GM21529 (cell line): Measurements from ENCODE around the gene TNFRSF6B.
"Not testable (repeated sequence)": the region's sequence is repeated elsewhere in the genome, so short reads cannot be mapped to it uniquely, and the experiment has no call there.

Experiments
- ATAC-seq: cut with Tn5 transposase; IDR thresholded peaks from one replicate; pipeline ENCODE4 v1.9.1; 2021; ENCODE audit not compliant: unreplicated experiment

The TNFRSF6B gene

GRCh38 chr20:63661959-63662812 is 34.3 kb upstream of the TNFRSF6B start:
- no peak for ATAC-seq

GRCh38 chr20:63662813-63663189 is 33.7 kb upstream of the TNFRSF6B start:
- ATAC-seq, result no peak

GRCh38 chr20:63663332-63664066 is 33.0 kb upstream of the TNFRSF6B start:
- no peak for ATAC-seq

GRCh38 chr20:63664143-63664851 is 32.2 kb upstream of the TNFRSF6B start:
- ATAC-seq, result no peak

- ATAC-seq, result no peak
These were observed 31.4 kb upstream of the TNFRSF6B start for GRCh38 chr20:63664861-63665594.

- no peak for ATAC-seq
These were observed 30.7 kb upstream of the TNFRSF6B start for GRCh38 chr20:63665708-63666107.

- no peak for ATAC-seq
These were observed 28.6 kb upstream of the TNFRSF6B start for GRCh38 chr20:63667858-63668257.

GRCh38 chr20:63668351-63668750 is 28.1 kb upstream of the TNFRSF6B start:
- no peak for ATAC-seq

GRCh38 chr20:63671695-63672094 is 24.8 kb upstream of the TNFRSF6B start:
- not testable (repeated sequence) for ATAC-seq

GRCh38 chr20:63672666-63673065 is 23.8 kb upstream of the TNFRSF6B start:
- no peak for ATAC-seq

GRCh38 chr20:63673951-63674350 is 22.5 kb upstream of the TNFRSF6B start:
- no peak for ATAC-seq

- no peak for ATAC-seq
These were observed 20.6 kb upstream of the TNFRSF6B start for GRCh38 chr20:63675681-63676368.

GRCh38 chr20:63678071-63678470 is 18.4 kb upstream of the TNFRSF6B start:
- no peak for ATAC-seq

- no peak for ATAC-seq
These were observed 17.6 kb upstream of the TNFRSF6B start for GRCh38 chr20:63678667-63679465.

- ATAC-seq, result no peak
These were observed 16.6 kb upstream of the TNFRSF6B start for GRCh38 chr20:63679799-63680305.

- ATAC-seq, result no peak
These were observed 16.0 kb upstream of the TNFRSF6B start for GRCh38 chr20:63680427-63680826.

GRCh38 chr20:63680857-63681608 is 15.4 kb upstream of the TNFRSF6B start:
- ATAC-seq, result no peak

GRCh38 chr20:63681609-63682142 is 14.8 kb upstream of the TNFRSF6B start:
- ATAC-seq, result no peak
